ENCODE data around the gene TMEM94.
"Not testable (repeated sequence)": the region's sequence is repeated elsewhere in the genome, so short reads cannot be mapped to it uniquely, and the experiment has no call there.

TMEM94 gene

GRCh38 chr17:75454193-75454592, 2.2 kb upstream of the TMEM94 start:
- H3K4me3 ChIP-seq (ENCODE audit: low read depth, low read length) = no peak overlapping the region
- no peak for DNase-seq (ENCODE audit: low read depth)
- TF ChIP-seq, protein P1, sequence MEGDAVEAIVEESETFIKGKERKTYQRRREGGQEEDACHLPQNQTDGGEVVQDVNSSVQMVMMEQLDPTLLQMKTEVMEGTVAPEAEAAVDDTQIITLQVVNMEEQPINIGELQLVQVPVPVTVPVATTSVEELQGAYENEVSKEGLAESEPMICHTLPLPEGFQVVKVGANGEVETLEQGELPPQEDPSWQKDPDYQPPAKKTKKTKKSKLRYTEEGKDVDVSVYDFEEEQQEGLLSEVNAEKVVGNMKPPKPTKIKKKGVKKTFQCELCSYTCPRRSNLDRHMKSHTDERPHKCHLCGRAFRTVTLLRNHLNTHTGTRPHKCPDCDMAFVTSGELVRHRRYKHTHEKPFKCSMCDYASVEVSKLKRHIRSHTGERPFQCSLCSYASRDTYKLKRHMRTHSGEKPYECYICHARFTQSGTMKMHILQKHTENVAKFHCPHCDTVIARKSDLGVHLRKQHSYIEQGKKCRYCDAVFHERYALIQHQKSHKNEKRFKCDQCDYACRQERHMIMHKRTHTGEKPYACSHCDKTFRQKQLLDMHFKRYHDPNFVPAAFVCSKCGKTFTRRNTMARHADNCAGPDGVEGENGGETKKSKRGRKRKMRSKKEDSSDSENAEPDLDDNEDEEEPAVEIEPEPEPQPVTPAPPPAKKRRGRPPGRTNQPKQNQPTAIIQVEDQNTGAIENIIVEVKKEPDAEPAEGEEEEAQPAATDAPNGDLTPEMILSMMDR (IDR thresholded peaks at IDR 0.05; ENCODE audit: low read depth, low read length, missing control alignments) = no peak

GRCh38 chr17:75454672-75455071, 1.8 kb upstream of the TMEM94 start:
- H3K4me3 ChIP-seq (ENCODE audit: low read depth, low read length); DNase-seq (ENCODE audit: low read depth): not testable (repeated sequence)

- DNase-seq (ENCODE audit: low read depth) = no peak
- peak overlapping the region; percentile 96 for H3K4me3 ChIP-seq (ENCODE audit: low read depth, low read length)
- TF ChIP-seq, protein P1 (IDR thresholded peaks at IDR 0.05; ENCODE audit: low read depth, low read length, missing control alignments) = no peak
These were observed 407 bp upstream of the TMEM94 start for GRCh38 chr17:75456039-75456416.

DNA sequence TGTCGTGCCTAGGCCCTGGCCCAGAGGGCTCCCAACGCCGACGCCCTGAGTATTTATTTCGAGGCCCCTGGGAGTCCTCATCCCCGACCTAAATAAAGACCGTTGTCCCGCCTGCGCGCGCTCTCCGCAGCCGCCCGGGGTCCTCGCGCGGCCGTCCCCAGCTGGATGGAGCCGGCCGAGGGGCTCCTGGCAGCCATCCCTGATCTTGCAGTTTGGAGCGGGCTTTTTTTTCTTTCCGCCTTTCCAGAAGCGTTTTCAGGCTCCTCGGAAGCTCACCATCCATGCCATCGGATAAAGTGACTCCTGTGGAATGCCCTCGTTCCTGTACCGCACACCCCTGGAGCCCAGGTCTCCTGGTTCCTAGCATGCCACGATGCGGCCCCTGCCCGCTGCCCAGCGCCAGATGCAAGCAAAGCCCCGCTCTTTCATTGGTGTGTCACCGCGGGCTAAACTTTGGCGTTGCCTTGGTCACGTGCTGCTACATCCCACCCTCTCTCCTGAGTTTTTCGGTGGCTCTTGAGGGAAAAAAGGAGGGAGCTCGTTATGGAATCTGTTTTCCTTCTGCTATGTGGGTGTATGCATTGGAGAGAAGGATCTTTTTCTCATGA, 716 bp downstream of the TMEM94 start:
- TF ChIP-seq, protein P1 (IDR thresholded peaks at IDR 0.05; ENCODE audit: low read depth, low read length, missing control alignments) = no peak
- peak overlapping the region; percentile 96 for H3K4me3 ChIP-seq (ENCODE audit: low read depth, low read length)
- DNase-seq (ENCODE audit: low read depth) = no peak

DNA sequence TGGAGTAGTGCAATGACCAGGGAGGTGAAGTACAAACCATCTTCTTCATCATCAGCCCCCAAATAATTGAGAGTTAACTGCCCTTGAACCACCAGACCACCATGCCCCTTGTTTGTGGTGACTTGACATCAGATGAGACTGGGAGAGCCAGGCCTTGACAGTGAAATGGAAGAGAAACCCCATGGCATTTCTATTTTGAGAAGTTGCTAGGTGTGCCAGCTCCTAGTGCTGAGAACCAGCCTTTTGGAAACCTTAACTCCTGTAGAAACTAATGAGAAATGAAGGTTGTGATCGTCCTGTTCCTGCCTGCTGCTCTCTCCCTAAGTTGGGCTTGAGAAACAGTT, 2.8 kb downstream of the TMEM94 start:
- H3K4me3 ChIP-seq (ENCODE audit: low read depth, low read length) = no peak overlapping the region
- TF ChIP-seq, protein P1 (IDR thresholded peaks at IDR 0.05; ENCODE audit: low read depth, low read length, missing control alignments) = no peak
- DNase-seq (ENCODE audit: low read depth) = no peak

- TF ChIP-seq, protein P1 (IDR thresholded peaks at IDR 0.05; ENCODE audit: low read depth, low read length, missing control alignments) = no peak
- DNase-seq (ENCODE audit: low read depth) = peak; percentile 31
- H3K4me3 ChIP-seq (ENCODE audit: low read depth, low read length) = no peak overlapping the region
These were observed 3.3 kb downstream of the TMEM94 start for GRCh38 chr17:75459590-75460267.

DNA sequence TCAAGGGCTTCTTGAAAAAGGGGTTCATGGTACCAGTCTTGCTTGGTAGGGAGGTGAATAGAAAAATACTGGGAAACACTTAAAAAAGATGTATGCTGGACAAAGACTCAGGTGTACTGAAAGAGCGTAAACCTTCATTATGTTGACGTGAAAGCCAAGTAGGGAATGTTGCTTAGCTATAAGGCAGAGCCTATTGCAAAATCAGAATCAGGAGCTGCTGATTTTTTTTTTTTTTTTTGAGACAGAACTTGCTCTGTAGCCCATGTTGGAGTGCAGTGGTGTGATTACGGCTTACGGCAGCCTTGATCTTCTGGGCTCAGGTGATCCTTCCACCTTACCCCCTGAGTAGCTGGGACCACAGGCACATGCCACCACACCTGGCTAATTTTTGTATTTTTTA, 3.9 kb downstream of the TMEM94 start:
- TF ChIP-seq, protein P1 (IDR thresholded peaks at IDR 0.05; ENCODE audit: low read depth, low read length, missing control alignments) = no peak
- H3K4me3 ChIP-seq (ENCODE audit: low read depth, low read length) = no peak overlapping the region
- DNase-seq (ENCODE audit: low read depth) = no peak
